ENCODE results near the gene KDM5A. TPM values are rescaled to one million over a fixed set of nuclear protein-coding genes. Genes with fewer than 3 reads are reported as not detected.

The KDM5A gene
- total and polyA plus RNA-seq, 11 donors: 4.7 to 55.6 (median 31.2) TPM

- intact Hi-C loops (cut with DNase I): no loop called here
- H3K4me3 ChIP-seq: no peak overlapping the region
- no peaks in the 10 kb centered on the region for H3K36me3 ChIP-seq
- H3K4me1 ChIP-seq: peaks cover 0 to 36% (median 2%) of the 10 kb centered on the region in 12 donors
- TF ChIP-seq, protein P1, sequence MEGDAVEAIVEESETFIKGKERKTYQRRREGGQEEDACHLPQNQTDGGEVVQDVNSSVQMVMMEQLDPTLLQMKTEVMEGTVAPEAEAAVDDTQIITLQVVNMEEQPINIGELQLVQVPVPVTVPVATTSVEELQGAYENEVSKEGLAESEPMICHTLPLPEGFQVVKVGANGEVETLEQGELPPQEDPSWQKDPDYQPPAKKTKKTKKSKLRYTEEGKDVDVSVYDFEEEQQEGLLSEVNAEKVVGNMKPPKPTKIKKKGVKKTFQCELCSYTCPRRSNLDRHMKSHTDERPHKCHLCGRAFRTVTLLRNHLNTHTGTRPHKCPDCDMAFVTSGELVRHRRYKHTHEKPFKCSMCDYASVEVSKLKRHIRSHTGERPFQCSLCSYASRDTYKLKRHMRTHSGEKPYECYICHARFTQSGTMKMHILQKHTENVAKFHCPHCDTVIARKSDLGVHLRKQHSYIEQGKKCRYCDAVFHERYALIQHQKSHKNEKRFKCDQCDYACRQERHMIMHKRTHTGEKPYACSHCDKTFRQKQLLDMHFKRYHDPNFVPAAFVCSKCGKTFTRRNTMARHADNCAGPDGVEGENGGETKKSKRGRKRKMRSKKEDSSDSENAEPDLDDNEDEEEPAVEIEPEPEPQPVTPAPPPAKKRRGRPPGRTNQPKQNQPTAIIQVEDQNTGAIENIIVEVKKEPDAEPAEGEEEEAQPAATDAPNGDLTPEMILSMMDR (IDR thresholded peaks at IDR 0.05): no peak
- no peak for TF ChIP-seq POLR2A (IDR thresholded peaks at IDR 0.05)
- no peaks in the 10 kb centered on the region for H3K9me3 ChIP-seq
- no peaks in the 10 kb centered on the region for H3K27me3 ChIP-seq
- DNase-seq (no peak), ATAC-seq (no peak)
- WGBS, 4 donors: 45 to 55% (median 48%) methylated on average over 7 of the region's 7 CpGs
- H3K27ac ChIP-seq: no peak overlapping the region
Observed at GRCh38 chr12:268483-268840, 120.7 kb downstream of the KDM5A start.

- TF ChIP-seq, protein P1 (IDR thresholded peaks at IDR 0.05): no peak
- TF ChIP-seq POLR2A (IDR thresholded peaks at IDR 0.05): no peak
- DNase-seq (no peak), ATAC-seq (peak in 2 of 4 donors; percentile 29 to 43)
- Histone ChIP-seq H3K27ac (no peak overlapping the region), H3K9me3 (no peaks in the 10 kb centered on the region), H3K4me1 (peaks cover 0 to 30% (median 2%) of the 10 kb centered on the region in 12 donors), H3K36me3 (no peaks in the 10 kb centered on the region), H3K4me3 (no peak overlapping the region), H3K27me3 (no peaks in the 10 kb centered on the region)
- intact Hi-C loops (cut with DNase I): no loop called here
- WGBS, 4 donors: 44 to 48% (median 46%) methylated on average over 14 of the region's 14 CpGs
Observed at GRCh38 chr12:267581-268482, 121.3 kb downstream of the KDM5A start.

DNA sequence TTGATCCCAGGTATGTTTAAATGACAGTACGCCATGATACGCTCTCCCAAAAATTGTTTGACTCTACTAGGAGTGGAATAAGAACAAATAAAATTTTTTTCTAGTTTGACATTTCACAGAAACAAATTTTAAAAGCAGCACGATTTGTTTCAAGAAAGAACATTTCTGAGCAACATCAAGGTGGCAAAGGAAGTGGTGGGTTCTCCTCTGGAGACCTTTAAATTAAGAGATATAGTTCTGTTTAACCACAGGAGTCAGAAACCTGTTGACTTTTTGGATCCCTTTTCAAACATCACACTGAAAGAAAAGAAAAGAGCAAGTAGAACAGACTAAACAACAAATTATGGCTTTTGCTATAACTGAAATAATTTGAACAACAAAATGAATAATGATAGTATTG is 124.0 kb downstream of the KDM5A start:
- intact Hi-C loops (cut with DNase I): no loop called here
- H3K4me3 ChIP-seq: no peak overlapping the region
- H3K9me3 ChIP-seq: no peaks in the 10 kb centered on the region
- DNase-seq: no peak
- H3K36me3 ChIP-seq: no peaks in the 10 kb centered on the region
- no peak overlapping the region for H3K27ac ChIP-seq
- peaks cover 0 to 24% (median 0%) of the 10 kb centered on the region in 12 donors for H3K4me1 ChIP-seq
- TF ChIP-seq POLR2A (IDR thresholded peaks at IDR 0.05): no peak
- TF ChIP-seq, protein P1 (IDR thresholded peaks at IDR 0.05): no peak
- H3K27me3 ChIP-seq: peaks cover 0 to 4% (median 0%) of the 10 kb centered on the region in 9 donors
- ATAC-seq: no peak
- WGBS, 4 donors: 34 to 51% (median 40%) methylated on average over 3 of the region's 3 CpGs

- no peak overlapping the region for H3K4me3 ChIP-seq
- no peaks in the 10 kb centered on the region for H3K36me3 ChIP-seq
- no peak for TF ChIP-seq POLR2A (IDR thresholded peaks at IDR 0.05)
- TF ChIP-seq, protein P1 (IDR thresholded peaks at IDR 0.05): no peak
- DNase-seq (no peak), ATAC-seq (no peak)
- no peak overlapping the region for H3K27ac ChIP-seq
- intact Hi-C loops (cut with DNase I): no loop called here
- 42 to 51% (median 45%) methylated on average over 3 of the region's 3 CpGs for WGBS, 4 donors
- no peaks in the 10 kb centered on the region for H3K9me3 ChIP-seq
- peaks cover 0 to 7% (median 0%) of the 10 kb centered on the region in 9 donors for H3K27me3 ChIP-seq
- peaks cover 0 to 21% (median 0%) of the 10 kb centered on the region in 12 donors for H3K4me1 ChIP-seq
Observed at GRCh38 chr12:264269-264668, 124.9 kb downstream of the KDM5A start.

Measured in heart left ventricle (tissue), 16 donors.